NCI-H460 (cell line): ENCODE results near the gene RNF222. TPM values are rescaled to one million over a fixed set of nuclear protein-coding genes. Genes with fewer than 3 reads are reported as not detected.
A peak's percentile ranks its signal among the peaks of the same experiment; 100 is the strongest.
"Not testable (repeated sequence)": the region's sequence is repeated elsewhere in the genome, so short reads cannot be mapped to it uniquely, and the experiment has no call there.

Source experiments
- DNase-seq: peaks from one replicate; pipeline ENCODE4 v3.0.0-alpha.2; 2016; ENCODE audit warnings: low read depth; ENCODE audit errors: extremely low read depth
- total RNA-seq: library from RNA; depleted of rRNA; stranded (reverse); fragments of >200 nt; shearing (Covaris generic); gene quantifications from 2 replicates; pipeline ENCODE4 v1.2.3, GENCODE V29; 2014

The RNF222 gene
- total RNA-seq, 1 experiment from 2014 or later: not detected

GRCh38 chr17:8413328-8413727 is 15.7 kb upstream of the RNF222 start:
- no peak for DNase-seq

- DNase-seq: no peak
Measured at GRCh38 chr17:8412089-8412488, 14.5 kb upstream of the RNF222 start.

DNA sequence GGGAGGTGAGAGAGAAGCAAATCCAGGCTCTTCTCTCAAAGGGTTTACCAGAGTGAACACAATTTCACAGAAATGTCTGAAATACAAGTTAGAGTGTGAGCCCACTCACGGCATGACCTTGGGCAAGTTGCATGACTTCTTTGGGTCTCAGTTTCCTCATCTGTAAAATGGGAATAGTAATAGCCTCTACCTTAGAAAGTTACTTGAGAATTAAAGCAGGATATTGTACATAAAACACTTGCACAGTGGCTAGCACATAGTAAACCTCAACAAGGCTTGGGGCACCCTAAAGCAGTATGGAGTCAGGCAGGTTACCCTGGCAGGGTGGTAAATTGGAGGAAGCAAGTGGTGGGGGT is 13.2 kb upstream of the RNF222 start:
- DNase-seq: no peak

GRCh38 chr17:8409966-8410882 is 12.6 kb upstream of the RNF222 start:
- peak; percentile 85 for DNase-seq

GRCh38 chr17:8408371-8408770 is 10.7 kb upstream of the RNF222 start:
- no peak for DNase-seq

DNA sequence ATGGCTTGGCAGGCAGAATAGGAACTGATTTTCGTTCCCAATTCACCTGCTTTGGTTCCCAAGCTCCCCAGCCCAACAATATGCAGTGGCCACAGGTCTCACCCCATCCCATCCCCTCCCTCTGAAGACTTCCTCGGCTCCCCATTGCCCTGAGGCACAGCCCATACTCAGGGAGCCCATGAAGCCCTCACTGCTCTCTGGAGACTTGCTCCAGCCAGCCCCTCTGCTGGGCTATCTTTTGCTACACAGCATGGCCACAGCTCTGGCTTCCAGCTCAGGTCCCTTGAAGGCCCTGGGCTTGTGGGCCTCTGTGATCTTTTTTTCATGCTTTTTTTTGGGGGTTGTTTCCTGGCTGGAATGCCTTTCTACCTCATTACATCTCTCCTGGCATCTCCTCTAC is 8.5 kb upstream of the RNF222 start:
- no peak for DNase-seq

GRCh38 chr17:8405499-8406016 is 7.9 kb upstream of the RNF222 start:
- no peak for DNase-seq

DNA sequence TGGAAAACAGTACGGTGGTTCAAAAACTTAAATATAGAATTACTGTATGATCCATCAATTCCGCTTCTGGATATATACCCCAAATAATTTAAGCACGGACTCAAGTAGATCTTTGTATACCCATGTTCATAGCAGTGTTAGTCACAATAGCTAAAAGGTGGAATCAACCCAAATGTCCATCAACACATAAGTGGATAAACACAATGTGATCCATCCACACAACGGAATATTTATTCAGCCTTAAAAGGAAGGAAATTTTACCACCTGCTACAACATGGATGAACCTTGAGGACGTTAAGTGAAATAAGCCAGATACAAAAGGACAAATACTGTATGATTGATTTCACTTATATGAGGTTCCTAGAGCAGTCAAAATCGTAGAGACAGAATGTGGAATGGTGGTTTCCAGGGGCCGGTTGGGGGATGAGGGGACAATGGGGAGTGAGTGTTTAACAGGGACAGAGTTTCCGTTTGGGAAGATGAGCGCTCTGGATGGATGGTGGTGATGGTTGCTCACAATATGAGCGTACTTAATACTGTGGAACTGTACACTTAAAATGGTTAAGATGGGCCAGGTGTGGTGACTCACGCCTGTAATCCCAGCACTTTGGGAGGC is 5.4 kb upstream of the RNF222 start:
- no peak for DNase-seq

DNA sequence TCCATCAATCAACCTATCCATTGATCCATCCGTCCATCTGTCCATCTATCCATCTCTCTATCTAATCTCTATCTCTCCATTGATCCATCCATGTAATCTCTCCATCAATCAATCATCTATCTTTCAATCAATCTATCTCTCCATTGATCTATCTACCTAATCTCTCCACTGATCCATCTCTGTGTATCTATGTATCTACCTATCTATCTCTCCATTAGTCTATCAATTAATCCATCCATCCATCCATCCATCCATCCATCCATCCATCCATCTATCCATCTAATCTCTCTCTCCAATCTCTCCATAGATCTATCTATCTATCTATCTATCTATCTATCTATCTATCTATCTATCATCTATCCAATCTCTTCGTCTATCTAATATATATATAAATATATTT is 3.5 kb upstream of the RNF222 start:
- no peak for DNase-seq

DNA sequence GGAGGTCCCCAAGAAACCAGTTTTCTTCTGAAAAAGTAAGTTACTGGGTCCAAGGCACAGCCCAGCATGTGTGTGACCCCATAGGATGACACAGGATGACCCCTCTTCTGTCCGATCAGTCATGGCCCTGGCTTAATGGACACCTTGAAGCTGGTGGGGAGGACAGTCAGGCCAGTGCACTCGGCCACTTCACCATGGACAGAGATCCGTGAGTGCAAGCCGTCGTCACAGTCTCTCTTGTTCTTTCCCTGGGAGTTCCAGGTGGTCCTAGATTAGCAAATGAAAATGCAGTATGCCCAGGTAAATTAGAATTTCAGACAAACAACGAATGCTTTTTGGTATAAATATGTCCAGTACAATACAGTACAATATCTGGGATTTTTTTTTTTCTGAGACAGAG is 1.4 kb upstream of the RNF222 start:
- DNase-seq: no peak

- DNase-seq: not testable (repeated sequence)
Measured at GRCh38 chr17:8394497-8394896, 3.1 kb downstream of the RNF222 start.

DNA sequence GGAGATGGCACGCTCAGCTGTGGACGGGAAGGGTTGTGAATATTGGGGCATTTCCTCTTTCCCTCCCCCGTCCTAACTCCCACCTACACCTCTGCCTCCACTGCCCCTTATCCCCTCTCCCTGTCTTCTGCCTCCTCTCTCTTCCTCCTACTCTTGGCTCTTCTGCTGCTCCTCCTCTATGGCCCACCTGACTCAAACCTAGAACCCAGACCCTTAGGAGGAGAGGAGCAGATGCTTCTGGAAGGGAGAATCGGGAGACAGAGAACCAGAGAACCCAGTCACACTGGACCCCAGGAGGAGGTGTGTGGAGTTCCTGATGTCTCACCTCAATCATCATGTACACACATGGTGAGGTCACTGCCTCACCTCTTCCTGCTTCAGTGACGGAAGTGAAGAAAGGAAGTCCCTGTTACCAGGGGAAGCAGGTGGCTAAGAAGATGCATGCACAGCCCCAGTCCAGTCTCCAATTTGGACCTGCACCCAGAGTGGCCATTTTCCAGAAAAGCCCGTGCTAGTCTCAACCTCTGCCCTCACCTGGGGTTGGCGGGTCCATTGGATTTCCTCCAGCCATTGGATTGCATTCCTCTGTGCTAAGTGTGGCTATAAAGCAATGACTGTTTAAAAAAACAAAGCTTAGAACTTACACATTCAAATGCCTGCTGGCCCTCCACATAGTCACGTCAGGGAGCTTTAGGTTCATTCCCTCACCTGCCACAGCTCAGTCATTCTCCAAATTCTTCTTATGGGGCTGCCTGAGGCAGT is 4.0 kb downstream of the RNF222 start:
- no peak for DNase-seq

DNA sequence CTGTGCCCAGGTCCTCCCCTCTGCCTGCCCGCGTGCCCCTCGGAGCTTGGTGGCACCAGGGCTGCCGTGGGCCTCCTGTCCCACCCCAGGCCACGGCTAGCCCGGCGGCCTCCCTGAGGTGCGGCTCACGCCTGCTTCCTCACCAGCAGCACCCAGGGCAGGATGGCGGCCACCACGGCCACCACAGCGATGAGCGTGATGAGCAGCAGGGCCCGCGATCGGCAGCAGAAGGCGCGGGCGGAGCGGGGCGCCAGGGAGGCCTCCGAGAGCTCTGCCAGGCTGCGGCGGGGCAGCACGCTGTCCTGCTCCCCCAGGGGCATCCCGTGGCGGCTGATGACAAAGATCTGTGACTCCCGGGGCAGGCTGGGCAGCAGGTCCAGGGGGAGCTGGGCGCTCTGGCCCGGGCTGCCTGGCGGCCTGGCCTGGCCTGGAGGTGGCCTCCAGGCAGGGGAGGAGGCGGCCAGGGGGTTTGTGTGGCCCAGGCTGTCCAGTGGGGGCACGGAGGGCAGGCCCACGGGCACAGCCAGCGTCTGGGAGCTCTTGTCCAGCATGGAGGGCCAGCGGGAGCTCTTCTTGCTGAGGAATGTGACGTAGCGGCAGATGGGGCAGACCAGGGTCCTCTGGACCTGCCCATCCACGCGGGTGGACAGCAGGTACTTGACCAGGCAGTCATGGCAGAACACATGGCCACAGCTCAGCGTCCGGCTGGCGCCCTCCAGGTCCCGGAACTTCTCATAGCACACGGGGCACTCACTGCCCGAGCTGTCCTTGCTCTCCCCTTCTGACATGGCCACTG is 4.8 kb downstream of the RNF222 start:
- no peak for DNase-seq

- DNase-seq: no peak
Measured at GRCh38 chr17:8392274-8392673, 5.4 kb downstream of the RNF222 start.

DNA sequence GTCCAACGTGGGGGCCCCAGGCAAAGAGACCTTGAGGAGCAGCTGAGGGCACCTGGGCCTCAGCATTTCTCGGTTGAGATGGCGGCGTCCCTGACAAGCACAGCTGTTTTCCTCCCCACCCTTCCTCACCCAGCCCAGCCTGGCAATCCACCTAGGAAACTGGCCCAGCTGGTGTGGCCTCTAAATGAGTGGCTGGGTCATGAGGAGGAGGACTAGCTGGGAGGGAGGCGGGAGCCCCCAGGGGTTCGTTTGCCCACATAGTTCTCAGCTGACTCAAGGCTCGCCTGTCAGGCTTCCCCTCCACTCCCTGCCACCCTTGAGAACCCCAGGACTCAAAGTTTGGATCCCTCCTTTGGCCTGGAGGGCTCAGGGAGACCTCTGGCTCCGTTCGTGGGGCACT is 5.9 kb downstream of the RNF222 start:
- DNase-seq: no peak

GRCh38 chr17:8387914-8388651 is 9.5 kb downstream of the RNF222 start:
- DNase-seq: no peak

GRCh38 chr17:8386841-8387240 is 10.8 kb downstream of the RNF222 start:
- DNase-seq: no peak

DNA sequence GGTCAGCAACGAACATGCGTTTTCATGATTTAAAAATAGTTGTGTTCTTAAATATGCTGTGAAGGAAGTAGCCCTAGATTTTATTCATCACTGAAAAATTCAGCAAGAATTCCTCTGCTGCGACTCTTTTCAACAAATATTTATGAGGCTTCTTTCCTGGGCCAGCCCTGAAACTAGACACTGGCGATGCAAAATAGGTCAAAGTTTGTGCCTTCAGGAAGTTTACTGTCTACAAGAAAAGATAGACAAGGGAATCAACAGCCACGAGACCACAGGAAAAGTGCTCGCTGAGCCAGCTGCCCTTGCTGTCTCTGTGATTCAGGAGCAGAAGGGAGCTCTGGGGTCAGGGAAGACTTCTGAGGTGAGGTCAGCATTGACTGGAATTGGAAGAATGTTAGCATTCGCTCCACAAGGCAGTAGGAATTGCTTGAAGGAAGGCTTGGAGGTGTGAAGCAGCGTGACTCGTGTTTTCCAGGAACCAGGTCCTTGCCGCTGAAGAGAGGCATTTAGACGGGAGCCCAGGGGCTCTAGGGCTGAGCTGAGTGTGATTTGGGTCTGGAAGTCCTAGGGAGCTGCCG is 12.7 kb downstream of the RNF222 start:
- no peak for DNase-seq

DNA sequence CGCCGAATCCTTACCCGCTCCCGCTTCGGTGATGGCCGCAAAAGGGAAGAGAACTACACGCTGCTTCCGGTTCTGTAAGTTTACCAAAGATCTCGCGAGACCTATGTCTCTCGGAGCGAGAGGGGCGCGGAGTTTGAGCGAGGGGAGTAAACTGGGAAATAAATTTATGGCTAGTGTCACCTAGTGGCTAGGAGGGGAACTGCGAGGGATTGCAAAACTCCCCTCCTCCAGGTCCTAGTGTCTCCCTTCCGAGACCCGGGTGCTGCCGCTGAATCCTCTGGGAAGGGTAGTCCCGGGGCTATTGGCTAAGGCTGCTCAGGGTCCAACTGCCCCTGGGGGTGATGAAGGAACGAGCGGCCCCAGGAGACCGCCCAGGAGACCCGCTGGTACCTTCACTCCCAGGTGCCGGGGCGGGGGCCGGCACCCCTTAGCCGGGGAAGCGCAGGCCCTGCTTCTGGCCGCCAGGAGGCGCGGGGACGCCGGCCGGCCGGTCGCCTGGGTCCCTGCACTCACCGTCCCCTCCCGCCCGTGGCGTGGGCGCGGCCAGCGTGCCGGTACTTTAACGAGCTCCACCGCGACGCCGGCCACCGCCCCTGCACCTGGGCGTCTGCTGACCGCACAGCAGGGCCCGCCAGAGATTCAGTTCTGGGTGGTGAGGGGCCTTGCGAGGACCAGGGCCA is 14.3 kb downstream of the RNF222 start, which contains the start of gene RPL26:
Gene RPL26 (minus strand): TSS at position 51 of the 680 bp plus-strand sequence. CDS start 883 bp downstream, outside the sequence.
- peak; percentile 99 for DNase-seq
